GM12878 (cell line): ENCODE measurements around the gene RNF34. TPM values are rescaled to one million over a fixed set of nuclear protein-coding genes. Genes with fewer than 3 reads are reported as not detected.

Experiments
- ATAC-seq: fragments of 200-7000 bp; cut with Tn5 transposase; 3 replicates; pipeline ENCODE4 v1.9.1; 2020; ENCODE audit warnings: mild to moderate bottlenecking, moderate library complexity
- BruUV-seq: library from RNA; stranded (reverse); fragments of 400-500 nt; replicated peaks from 2 replicates; lab custom pipeline; 2021; lab: Mats Ljungman, UMichigan
- CTCF ChIA-PET: fragments of 300-600 bp; sonication (Branson Sonifier 250); formaldehyde crosslinking; extraction: SDS; loops from one replicate; lab custom pipeline; 2021; ENCODE audit warnings: inconsistent platforms; lab: Yijun Ruan, JAX
- POLR2A ChIA-PET: fragments of 350-600 bp; formaldehyde crosslinking; extraction: SDS; loops from one replicate; lab custom pipeline; 2021; ENCODE audit warnings: inconsistent platforms; lab: Charles Lee
- RAD21 ChIA-PET: fragments of 300-600 bp; sonication (Branson Sonifier 250); formaldehyde crosslinking; loops from one replicate; lab custom pipeline; 2023; ENCODE audit warnings: antibody characterized with exemption; ENCODE audit not compliant: unreplicated experiment; lab: Charles Lee
- SMC1A ChIA-PET: fragments of 300-600 bp; sonication (Branson Sonifier 250); formaldehyde crosslinking; loops from one replicate; lab custom pipeline; 2023; ENCODE audit not compliant: unreplicated experiment, uncharacterized antibody; lab: Charles Lee
- DNase-seq: peaks from one replicate; pipeline ENCODE4 v3.0.0-alpha.2; 2011; ENCODE audit warnings: low read depth, low spot score
- FAIRE-seq: peaks from 3 replicates; lab custom pipeline; 2011; peaks lifted over from hg19 to GRCh38; lab: Jason Lieb, UNC
- H2AFZ ChIP-seq: 2 replicates; pipeline ENCODE4 v1.6.0; 2011; ENCODE audit warnings: low read depth, low read length, control low read depth; ENCODE audit not compliant: control insufficient read depth
- H3K27ac ChIP-seq: 2 replicates; pipeline ENCODE4 v1.5.1; 2011; ENCODE audit warnings: control low read depth; ENCODE audit not compliant: control insufficient read depth, insufficient read depth
- H3K27me3 ChIP-seq, 2 experiments: replicated peaks in 1 of 2; 2 replicates each; pipeline versions ENCODE4 v1.6.0 to v1.6.1; 2011; ENCODE audit warnings: low read length in 1 of 2; ENCODE audit not compliant: control insufficient read depth in 2 of 2, insufficient read depth in 2 of 2
- H3K36me3 ChIP-seq, 2 experiments: 2 replicates each; pipeline ENCODE4 v1.5.1; 2011; ENCODE audit warnings: low read length in 1 of 2; ENCODE audit not compliant: control insufficient read depth in 2 of 2, insufficient read depth in 2 of 2
- H3K4me1 ChIP-seq: 2 replicates; pipeline ENCODE4 v1.6.1; 2011; ENCODE audit warnings: mild to moderate bottlenecking, low read length, moderate library complexity, mixed read lengths; ENCODE audit not compliant: control insufficient read depth, insufficient read depth
- H3K4me2 ChIP-seq: 2 replicates; pipeline ENCODE4 v1.6.0; 2011; ENCODE audit warnings: control low read depth; ENCODE audit not compliant: control insufficient read depth, insufficient read depth
- H3K4me3 ChIP-seq: fragments of 200-600 bp; sonication (generic); 2 replicates; pipeline ENCODE4 v1.5.1; 2016
- H3K79me2 ChIP-seq: 2 replicates; pipeline ENCODE4 v1.6.0; 2011; ENCODE audit warnings: low read length; ENCODE audit not compliant: control insufficient read depth, insufficient read depth
- H3K9ac ChIP-seq: 2 replicates; pipeline ENCODE4 v1.8.0; 2011; ENCODE audit warnings: low read length, control low read depth, mixed read lengths; ENCODE audit not compliant: control insufficient read depth, insufficient read depth
- H3K9me3 ChIP-seq: replicated peaks from 3 replicates; pipeline ENCODE4 v1.5.1; 2011; ENCODE audit warnings: mild to moderate bottlenecking, low read length; ENCODE audit not compliant: control insufficient read depth, insufficient read depth
- H4K20me1 ChIP-seq: 2 replicates; pipeline ENCODE4 v1.6.0; 2011; ENCODE audit not compliant: control insufficient read depth, insufficient read depth
- EED ChIP-seq: sonication (generic); IDR thresholded peaks from 2 replicates; pipeline ENCODE4 v1.6.1; 2016; ENCODE audit warnings: antibody characterized with exemption, low read depth
- EP300 ChIP-seq, 2 experiments: fragments of 150-350 bp in 1 of 2; IDR thresholded peaks; 2 replicates each; pipeline ENCODE4 v1.6.1; 2011 to 2012; ENCODE audit warnings: low read depth in 2 of 2, low read length in 2 of 2, borderline replicate concordance in 1 of 2, improper control_type of control experiment in 1 of 2, inconsistent platforms in 1 of 2; ENCODE audit not compliant: control insufficient read depth in 1 of 2
- ETV6 ChIP-seq, 2 experiments: fragments of 450-650 bp in 1 of 2; IDR thresholded peaks in 1 of 2; conservative IDR thresholded peaks in 1 of 2; 2 replicates each; pipeline ENCODE4 v1.6.1; 2014; ENCODE audit warnings: antibody characterized with exemption in 1 of 2, borderline replicate concordance in 1 of 2, low read depth in 1 of 2, mild to moderate bottlenecking in 1 of 2, moderate library complexity in 1 of 2
- HCFC1 ChIP-seq: fragments of 150-350 bp; IDR thresholded peaks from 2 replicates; pipeline ENCODE4 v1.6.1; 2014; ENCODE audit warnings: low read length
- HDAC2 ChIP-seq: fragments of 200-600 bp; sonication (generic); IDR thresholded peaks from 2 replicates; pipeline ENCODE4 v1.6.1; 2017
- LARP7 ChIP-seq: fragments of 450-650 bp; IDR thresholded peaks from 2 replicates; pipeline ENCODE4 v1.6.1; 2017; ENCODE audit warnings: mild to moderate bottlenecking
- MEF2B ChIP-seq: fragments of 450-650 bp; IDR thresholded peaks from 2 replicates; pipeline ENCODE4 v1.6.1; 2018; ENCODE audit warnings: mild to moderate bottlenecking, moderate library complexity; ENCODE audit not compliant: partially characterized antibody, poor library complexity, severe bottlenecking
- RCOR1 ChIP-seq: conservative IDR thresholded peaks from 2 replicates; pipeline ENCODE4 v1.6.1; 2012; ENCODE audit warnings: low read depth, low read length, improper control_type of control experiment
- ZNF24 ChIP-seq: fragments of 450-650 bp; IDR thresholded peaks from 2 replicates; pipeline ENCODE4 v1.6.1; 2017; ENCODE audit warnings: antibody characterized with exemption, mild to moderate bottlenecking
- WGBS: methylation state at CpG from one replicate; pipeline ENCODE4 v1.1.6; 2016; ENCODE audit warnings: low lambda C conversion rate; ENCODE audit not compliant: insufficient replicate concordance, insufficient coverage; ENCODE audit errors: missing lambda C conversion rate; 5-methylcytosine and 5-hydroxymethylcytosine counted together
- in situ Hi-C: fragments of 300-500 bp; cut with MboI; formaldehyde crosslinking; loops from 9 replicates; pipeline ENCODE4 v1.14.3; 2018; ENCODE audit warnings: mixed read lengths
- intact Hi-C: fragments of 100-400 bp; cut with micrococcal nuclease; formaldehyde crosslinking; loops from one replicate; pipeline ENCODE4 v1.14.2; 2022; ENCODE audit not compliant: unreplicated experiment
- polyA plus RNA-seq, 11 experiments: library from polyadenylated mRNA; depleted of rRNA in 4 of 11; unstranded in 6 of 11; stranded (reverse) in 5 of 11; fragments of >200 nt; fragmentation: Nextera tagmentation in 4 of 11; fragmentation: Illumina TruSeq in 1 of 11; extraction: Ambion mirVana in 4 of 11; extraction: Trizol in 1 of 11; gene quantifications; 1 replicate in 1 of 11; 2 replicates in 10 of 11; pipeline versions ENCODE4 v1.2.1 to v1.2.3, GENCODE V29; 2011 to 2016; ENCODE audit warnings: inconsistent platforms in 2 of 11, missing spikeins in 2 of 11, low read depth in 1 of 11
- total RNA-seq, 4 experiments: library from RNA; depleted of rRNA in 3 of 4; stranded (reverse); fragments of >200 nt in 3 of 4; fragmentation: Illumina TruSeq in 1 of 4; extraction: Trizol in 1 of 4; gene quantifications; 2 replicates each; pipeline versions ENCODE4 v1.2.1 to v1.2.3, GENCODE V29; 2013 to 2021
- TF ChIP-seq, protein P1 (sequence below): fragments of 450-650 bp; formaldehyde crosslinking; IDR thresholded peaks from 2 replicates; pipeline ENCODE4 v1.5.0; 2022; ENCODE audit warnings: mild to moderate bottlenecking, missing genetic modification characterization
- TF ChIP-seq, protein P2 (sequence below): fragments of 150-350 bp; IDR thresholded peaks from 2 replicates; pipeline ENCODE4 v1.6.1; 2016; ENCODE audit warnings: low read depth, low read length
- TF ChIP-seq, protein P3 (sequence below): fragments of 150-350 bp; IDR thresholded peaks from 2 replicates; pipeline ENCODE4 v1.6.1; 2014; ENCODE audit warnings: mild to moderate bottlenecking, low read depth, low read length

RNF34 gene
- total and polyA plus RNA-seq, 10 of the 15 experiments (the other 5 are each of a cell fraction or from before 2014, with no cell fraction given): 63.6 to 199 (median 115) TPM

DNA sequence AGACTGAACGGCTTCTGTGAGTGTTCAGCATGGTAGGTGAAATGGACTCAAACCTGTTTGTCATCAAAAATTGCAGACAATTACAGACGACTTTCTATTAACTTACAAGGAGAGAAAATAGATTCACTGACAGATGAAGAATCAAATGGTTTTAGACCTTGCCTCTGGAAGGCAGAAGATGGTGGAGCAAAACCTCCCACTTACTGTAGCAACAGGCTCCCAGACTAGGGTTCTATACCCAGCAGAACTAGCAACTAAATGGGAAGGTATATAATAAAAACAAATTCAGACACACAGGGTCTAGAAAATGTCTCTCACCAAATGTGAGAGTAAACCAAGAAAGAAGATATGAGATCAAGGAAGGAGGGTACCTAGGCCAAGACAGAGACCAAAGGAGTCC, 36.8 kb downstream of the RNF34 start:
- H3K4me3 ChIP-seq: no peak overlapping the region
- ATAC-seq (no peak), DNase-seq (no peak), FAIRE-seq (no peak)
- no peak overlapping the region for H3K27ac ChIP-seq
- H4K20me1 ChIP-seq: no peaks in the 10 kb centered on the region
- no peak overlapping the region for H3K9ac ChIP-seq
- ChIA-PET SMC1A (interaction anchor here (1.4 kb wide), 1 partner anchor 36 kb away, joined by 5 read pairs; no protein-coding TSS in a partner anchor), CTCF (interaction anchor here (2.2 kb wide), 1 partner anchor 102 kb away, joined by 6 read pairs; no protein-coding TSS in a partner anchor), POLR2A (interaction anchor here (0.6 kb wide), 1 partner anchor 35 kb away, joined by 3 read pairs; no protein-coding TSS in a partner anchor), RAD21 (no interaction called here)
- no peak overlapping the region for H2AFZ ChIP-seq
- peaks cover 3% of the 10 kb centered on the region; the same call in 2 of the 3 replicates for H3K9me3 ChIP-seq
- no peak overlapping the region for H3K4me2 ChIP-seq
- intact Hi-C loops: no loop called here
- WGBS: 97% methylated on average over 2 of the region's 2 CpGs
- no peaks in the 10 kb centered on the region for H3K4me1 ChIP-seq
- BruUV-seq: no TSS peak
- in situ Hi-C loops: loop anchor here (25.0 kb wide), 1 partner anchor 99 kb away; no protein-coding TSS in a partner anchor
- no peaks in the 10 kb centered on the region; the same call in 1 of the 2 replicates for H3K79me2 ChIP-seq
- peaks cover 34 to 49% of the 10 kb centered on the region in 2 experiments for H3K36me3 ChIP-seq
- no peaks in the 10 kb centered on the region for H3K27me3 ChIP-seq
- TF ChIP-seq ETV6 (conservative IDR thresholded peaks at IDR 0.05 in 1 of 2, IDR thresholded peaks at IDR 0.05 in 1 of 2; ENCODE audit: borderline replicate concordance in 1 of 2, low read depth in 1 of 2): no peak
- TF ChIP-seq HDAC2: no peak
- no peak for TF ChIP-seq RCOR1
- no peak for TF ChIP-seq MEF2B
- TF ChIP-seq, protein P1, sequence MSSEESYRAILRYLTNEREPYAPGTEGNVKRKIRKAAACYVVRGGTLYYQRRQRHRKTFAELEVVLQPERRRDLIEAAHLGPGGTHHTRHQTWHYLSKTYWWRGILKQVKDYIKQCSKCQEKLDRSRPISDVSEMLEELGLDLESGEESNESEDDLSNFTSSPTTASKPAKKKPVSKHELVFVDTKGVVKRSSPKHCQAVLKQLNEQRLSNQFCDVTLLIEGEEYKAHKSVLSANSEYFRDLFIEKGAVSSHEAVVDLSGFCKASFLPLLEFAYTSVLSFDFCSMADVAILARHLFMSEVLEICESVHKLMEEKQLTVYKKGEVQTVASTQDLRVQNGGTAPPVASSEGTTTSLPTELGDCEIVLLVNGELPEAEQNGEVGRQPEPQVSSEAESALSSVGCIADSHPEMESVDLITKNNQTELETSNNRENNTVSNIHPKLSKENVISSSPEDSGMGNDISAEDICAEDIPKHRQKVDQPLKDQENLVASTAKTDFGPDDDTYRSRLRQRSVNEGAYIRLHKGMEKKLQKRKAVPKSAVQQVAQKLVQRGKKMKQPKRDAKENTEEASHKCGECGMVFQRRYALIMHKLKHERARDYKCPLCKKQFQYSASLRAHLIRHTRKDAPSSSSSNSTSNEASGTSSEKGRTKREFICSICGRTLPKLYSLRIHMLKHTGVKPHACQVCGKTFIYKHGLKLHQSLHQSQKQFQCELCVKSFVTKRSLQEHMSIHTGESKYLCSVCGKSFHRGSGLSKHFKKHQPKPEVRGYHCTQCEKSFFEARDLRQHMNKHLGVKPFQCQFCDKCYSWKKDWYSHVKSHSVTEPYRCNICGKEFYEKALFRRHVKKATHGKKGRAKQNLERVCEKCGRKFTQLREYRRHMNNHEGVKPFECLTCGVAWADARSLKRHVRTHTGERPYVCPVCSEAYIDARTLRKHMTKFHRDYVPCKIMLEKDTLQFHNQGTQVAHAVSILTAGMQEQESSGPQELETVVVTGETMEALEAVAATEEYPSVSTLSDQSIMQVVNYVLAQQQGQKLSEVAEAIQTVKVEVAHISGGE (CRISPR knock-in tag): no peak
- no peak for TF ChIP-seq EP300 (IDR thresholded peaks at IDR 0.05; ENCODE audit: borderline replicate concordance in 1 of 2, control insufficient read depth in 1 of 2, low read depth in 2 of 2, low read length in 2 of 2)
- TF ChIP-seq ZNF24: no peak
- TF ChIP-seq LARP7: no peak
- TF ChIP-seq, protein P2, sequence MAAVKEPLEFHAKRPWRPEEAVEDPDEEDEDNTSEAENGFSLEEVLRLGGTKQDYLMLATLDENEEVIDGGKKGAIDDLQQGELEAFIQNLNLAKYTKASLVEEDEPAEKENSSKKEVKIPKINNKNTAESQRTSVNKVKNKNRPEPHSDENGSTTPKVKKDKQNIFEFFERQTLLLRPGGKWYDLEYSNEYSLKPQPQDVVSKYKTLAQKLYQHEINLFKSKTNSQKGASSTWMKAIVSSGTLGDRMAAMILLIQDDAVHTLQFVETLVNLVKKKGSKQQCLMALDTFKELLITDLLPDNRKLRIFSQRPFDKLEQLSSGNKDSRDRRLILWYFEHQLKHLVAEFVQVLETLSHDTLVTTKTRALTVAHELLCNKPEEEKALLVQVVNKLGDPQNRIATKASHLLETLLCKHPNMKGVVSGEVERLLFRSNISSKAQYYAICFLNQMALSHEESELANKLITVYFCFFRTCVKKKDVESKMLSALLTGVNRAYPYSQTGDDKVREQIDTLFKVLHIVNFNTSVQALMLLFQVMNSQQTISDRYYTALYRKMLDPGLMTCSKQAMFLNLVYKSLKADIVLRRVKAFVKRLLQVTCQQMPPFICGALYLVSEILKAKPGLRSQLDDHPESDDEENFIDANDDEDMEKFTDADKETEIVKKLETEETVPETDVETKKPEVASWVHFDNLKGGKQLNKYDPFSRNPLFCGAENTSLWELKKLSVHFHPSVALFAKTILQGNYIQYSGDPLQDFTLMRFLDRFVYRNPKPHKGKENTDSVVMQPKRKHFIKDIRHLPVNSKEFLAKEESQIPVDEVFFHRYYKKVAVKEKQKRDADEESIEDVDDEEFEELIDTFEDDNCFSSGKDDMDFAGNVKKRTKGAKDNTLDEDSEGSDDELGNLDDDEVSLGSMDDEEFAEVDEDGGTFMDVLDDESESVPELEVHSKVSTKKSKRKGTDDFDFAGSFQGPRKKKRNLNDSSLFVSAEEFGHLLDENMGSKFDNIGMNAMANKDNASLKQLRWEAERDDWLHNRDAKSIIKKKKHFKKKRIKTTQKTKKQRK: no peak
- no peak for TF ChIP-seq EED
- TF ChIP-seq, protein P3, sequence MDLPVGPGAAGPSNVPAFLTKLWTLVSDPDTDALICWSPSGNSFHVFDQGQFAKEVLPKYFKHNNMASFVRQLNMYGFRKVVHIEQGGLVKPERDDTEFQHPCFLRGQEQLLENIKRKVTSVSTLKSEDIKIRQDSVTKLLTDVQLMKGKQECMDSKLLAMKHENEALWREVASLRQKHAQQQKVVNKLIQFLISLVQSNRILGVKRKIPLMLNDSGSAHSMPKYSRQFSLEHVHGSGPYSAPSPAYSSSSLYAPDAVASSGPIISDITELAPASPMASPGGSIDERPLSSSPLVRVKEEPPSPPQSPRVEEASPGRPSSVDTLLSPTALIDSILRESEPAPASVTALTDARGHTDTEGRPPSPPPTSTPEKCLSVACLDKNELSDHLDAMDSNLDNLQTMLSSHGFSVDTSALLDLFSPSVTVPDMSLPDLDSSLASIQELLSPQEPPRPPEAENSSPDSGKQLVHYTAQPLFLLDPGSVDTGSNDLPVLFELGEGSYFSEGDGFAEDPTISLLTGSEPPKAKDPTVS: no peak
- no peak for TF ChIP-seq HCFC1
